HepG2 (cell line): ENCODE measurements around the gene CMTM4. TPM values are rescaled to one million over a fixed set of nuclear protein-coding genes. Genes with fewer than 3 reads are reported as not detected.

Experiments
- ATAC-seq: fragments of 200-7000 bp; cut with Tn5 transposase; 3 replicates; pipeline ENCODE4 v1.9.1; 2020; ENCODE audit warnings: mild to moderate bottlenecking, moderate library complexity
- BruUV-seq: library from RNA; stranded (reverse); fragments of 400-500 nt; replicated peaks from 2 replicates; lab custom pipeline; 2021; lab: Mats Ljungman, UMichigan
- CTCF ChIA-PET: fragments of 300-600 bp; formaldehyde crosslinking; extraction: SDS; loops from one replicate; lab custom pipeline; 2021; ENCODE audit warnings: low total read pairs, inconsistent platforms, low intra/inter-chr PET ratio; lab: Yijun Ruan, JAX
- POLR2A ChIA-PET: fragments of 350-600 bp; sonication (Branson Sonifier 250); formaldehyde crosslinking; loops from one replicate; lab custom pipeline; 2020; ENCODE audit warnings: antibody characterized with exemption, inconsistent platforms; lab: Yijun Ruan, JAX
- DNase-seq: peaks from one replicate; pipeline ENCODE4 v3.0.0-alpha.2; 2015; ENCODE audit warnings: low spot score
- FAIRE-seq: peaks from 3 replicates; lab custom pipeline; 2011; peaks lifted over from hg19 to GRCh38; lab: Jason Lieb, UNC
- H2AFZ ChIP-seq: one replicate; pipeline ENCODE4 v1.6.1; 2011; ENCODE audit warnings: low read length, inconsistent platforms
- H3K27ac ChIP-seq: fragments of 300-600 bp; 3 replicates; pipeline ENCODE4 v1.8.0; 2011; ENCODE audit warnings: mixed run types, mild to moderate bottlenecking, mixed read lengths, low read length, inconsistent platforms; ENCODE audit not compliant: insufficient read depth; ENCODE audit errors: extremely low read length
- H3K27me3 ChIP-seq, 2 experiments: fragments of 200-600 bp in 1 of 2; 2 replicates in 1 of 2; 3 replicates in 1 of 2; pipeline versions ENCODE4 v1.6.0 to v1.8.0; 2011; ENCODE audit warnings: low read length in 2 of 2, mild to moderate bottlenecking in 2 of 2, moderate library complexity in 2 of 2, inconsistent platforms in 1 of 2; ENCODE audit not compliant: insufficient read depth in 2 of 2, control insufficient read depth in 1 of 2
- H3K36me3 ChIP-seq, 2 experiments: fragments of 200-600 bp in 1 of 2; replicated peaks in 1 of 2; 2 replicates in 1 of 2; 3 replicates in 1 of 2; pipeline versions ENCODE4 v1.5.1 to v1.8.0; 2011; ENCODE audit warnings: low read length in 2 of 2, inconsistent platforms in 1 of 2; ENCODE audit not compliant: insufficient read depth in 2 of 2, control insufficient read depth in 1 of 2
- H3K4me1 ChIP-seq: 2 replicates; pipeline ENCODE4 v1.5.1; 2012; ENCODE audit warnings: low read length, inconsistent platforms; ENCODE audit not compliant: insufficient read depth
- H3K4me2 ChIP-seq: 2 replicates; pipeline ENCODE4 v1.6.0; 2011; ENCODE audit warnings: low read depth, low read length, inconsistent platforms
- H3K4me3 ChIP-seq, 3 experiments: fragments of 200-600 bp in 1 of 3; sonication (generic), shearing (Covaris generic) in 1 of 3; replicated peaks in 1 of 3; 2 replicates each; pipeline ENCODE4 v1.5.1; 2011 to 2016; ENCODE audit warnings: low read length in 3 of 3, inconsistent platforms in 2 of 3, low read depth in 2 of 3, mild to moderate bottlenecking in 2 of 3, control low read depth in 1 of 3, mixed read lengths in 1 of 3; ENCODE audit not compliant: insufficient read depth in 1 of 3
- H3K79me2 ChIP-seq: one replicate; pipeline ENCODE4 v1.6.1; 2011; ENCODE audit warnings: low read length, inconsistent platforms; ENCODE audit not compliant: insufficient read depth
- H3K9ac ChIP-seq: 2 replicates; pipeline ENCODE4 v1.6.0; 2011; ENCODE audit warnings: mild to moderate bottlenecking, low read depth, low read length, inconsistent platforms; ENCODE audit not compliant: insufficient read depth
- H3K9me3 ChIP-seq: 2 replicates; pipeline ENCODE4 v1.5.1; 2012; ENCODE audit warnings: mild to moderate bottlenecking, low read length
- H4K20me1 ChIP-seq: 2 replicates; pipeline ENCODE4 v1.6.0; 2011; ENCODE audit warnings: inconsistent platforms, mild to moderate bottlenecking, low read length, moderate library complexity; ENCODE audit not compliant: insufficient read depth
- ARID3A ChIP-seq: IDR thresholded peaks from 2 replicates; pipeline ENCODE4 v1.6.1; 2012; ENCODE audit warnings: low read depth, low read length, improper control_type of control experiment
- BORCS8-MEF2B ChIP-seq: sonication (generic); formaldehyde crosslinking; IDR thresholded peaks from 2 replicates; pipeline ENCODE4 v1.8.0; 2022; ENCODE audit warnings: mild to moderate bottlenecking, missing genetic modification reagents
- ELF3 ChIP-seq: IDR thresholded peaks from 2 replicates; pipeline ENCODE4 v1.6.1; 2016; ENCODE audit warnings: missing genetic modification reagents, missing compliant biosample characterization
- FOXA3 ChIP-seq: IDR thresholded peaks from 2 replicates; pipeline ENCODE4 v1.6.1; 2016; ENCODE audit warnings: missing genetic modification reagents, missing compliant biosample characterization
- FOXJ3 ChIP-seq: sonication (generic); formaldehyde crosslinking; IDR thresholded peaks from 2 replicates; pipeline ENCODE4 v1.4.0; 2020; ENCODE audit warnings: missing genetic modification reagents, mild to moderate bottlenecking, borderline replicate concordance
- GATAD2A ChIP-seq: IDR thresholded peaks from 2 replicates; pipeline ENCODE4 v1.6.1; 2016
- HDAC1 ChIP-seq: sonication (generic); formaldehyde crosslinking; IDR thresholded peaks from 2 replicates; pipeline ENCODE4 v1.5.1; 2020; ENCODE audit warnings: mild to moderate bottlenecking, missing genetic modification reagents
- HMG20A ChIP-seq: IDR thresholded peaks from 2 replicates; pipeline ENCODE4 v1.6.1; 2016; ENCODE audit warnings: borderline replicate concordance
- KLF15 ChIP-seq: sonication (generic); formaldehyde crosslinking; IDR thresholded peaks from 2 replicates; pipeline ENCODE4 v1.8.1; 2023; ENCODE audit warnings: borderline replicate concordance, mild to moderate bottlenecking, inconsistent platforms, missing genetic modification reagents, mixed read lengths
- MAFF ChIP-seq: IDR thresholded peaks from 2 replicates; pipeline ENCODE4 v1.6.1; 2011; ENCODE audit warnings: low read depth, low read length, improper control_type of control experiment
- NCOA2 ChIP-seq: sonication (generic); formaldehyde crosslinking; IDR thresholded peaks from 2 replicates; pipeline ENCODE4 v1.8.0; 2022; ENCODE audit warnings: inconsistent platforms
- NR2F6 ChIP-seq, 2 experiments: IDR thresholded peaks; 2 replicates each; pipeline ENCODE4 v1.6.1; 2016; ENCODE audit warnings: antibody characterized with exemption in 1 of 2, mild to moderate bottlenecking in 1 of 2
- PPARG ChIP-seq: conservative IDR thresholded peaks from 2 replicates; pipeline ENCODE4 v1.6.1; 2016; ENCODE audit warnings: missing biosample characterization, missing genetic modification reagents
- REPIN1 ChIP-seq: sonication (generic); formaldehyde crosslinking; IDR thresholded peaks from 2 replicates; pipeline ENCODE4 v1.8.0; 2022; ENCODE audit warnings: missing genetic modification reagents, low read depth, mild to moderate bottlenecking, borderline replicate concordance
- SAP130 ChIP-seq: IDR thresholded peaks from 2 replicates; pipeline ENCODE4 v1.6.1; 2016; ENCODE audit warnings: low read depth
- ZNF773 ChIP-seq: sonication (generic); formaldehyde crosslinking; IDR thresholded peaks from 2 replicates; pipeline ENCODE4 v1.4.0; 2020; ENCODE audit warnings: missing genetic modification reagents, borderline replicate concordance
- ZNF800 ChIP-seq: sonication (generic); formaldehyde crosslinking; IDR thresholded peaks from 2 replicates; pipeline ENCODE4 v1.4.0; 2020; ENCODE audit warnings: missing genetic modification reagents
- WGBS: methylation state at CpG from one replicate; pipeline ENCODE4 v1.1.6; 2017; ENCODE audit warnings: low lambda C conversion rate; 5-methylcytosine and 5-hydroxymethylcytosine counted together
- in situ Hi-C: cut with HindIII; loops from 2 replicates; pipeline ENCODE4 v1.10.0; 2017; ENCODE audit warnings: low pct_unique_long_range_greater_than_20kb; ENCODE audit not compliant: extremely low pct_ligation_motif_present
- intact Hi-C: fragments of 100-400 bp; cut with micrococcal nuclease; formaldehyde crosslinking; loops from one replicate; pipeline ENCODE4 v1.10.0; 2022; ENCODE audit not compliant: unreplicated experiment
- polyA plus RNA-seq, 8 experiments: library from polyadenylated mRNA; depleted of rRNA in 3 of 8; stranded (reverse) in 7 of 8; unstranded in 1 of 8; fragments of >200 nt; fragmentation: Illumina TruSeq in 4 of 8; extraction: Trizol in 4 of 8; gene quantifications; 2 replicates each; pipeline versions ENCODE4 v1.2.1 to v1.2.3, GENCODE V29; 2011 to 2016; ENCODE audit warnings: low read depth in 4 of 8, missing spikeins in 1 of 8, mixed read lengths in 1 of 8; ENCODE audit not compliant: insufficient read depth in 1 of 8
- total RNA-seq, 5 experiments: library from RNA; depleted of rRNA; stranded (reverse); fragments of >200 nt; fragmentation: Illumina TruSeq; extraction: Trizol; gene quantifications; 2 replicates each; pipeline ENCODE4 v1.2.3, GENCODE V29; 2016; ENCODE audit warnings: low read depth in 1 of 5
- TF ChIP-seq, protein P1 (sequence below): IDR thresholded peaks from 2 replicates; pipeline ENCODE4 v1.4.0; 2020; ENCODE audit warnings: mild to moderate bottlenecking, missing genetic modification reagents

Gene CMTM4
- total and polyA plus RNA-seq, 2 of the 13 experiments (the other 11 are each of a cell fraction or from before 2014, with no cell fraction given), result 32.0 to 36.3 TPM

DNA sequence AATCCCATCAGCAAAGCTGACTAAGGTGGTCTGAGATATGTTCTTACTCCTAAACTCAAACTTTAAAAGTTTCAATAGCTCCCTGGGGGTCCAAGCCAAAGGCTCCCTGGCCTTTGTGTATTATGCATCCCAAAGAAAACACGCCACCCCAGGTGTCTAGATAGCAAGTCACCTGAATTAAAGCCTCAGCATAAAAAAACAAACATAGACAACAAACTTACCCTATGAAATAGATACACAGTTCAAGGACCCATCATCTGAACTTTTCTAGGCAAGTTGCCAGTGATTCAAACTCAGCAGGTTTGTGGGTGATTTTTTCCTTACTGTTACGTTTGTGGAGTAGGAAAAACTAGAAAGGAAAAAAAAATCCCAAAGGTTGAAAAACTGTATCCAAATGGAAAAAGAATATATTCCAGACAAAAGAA lies 79.5 kb downstream of the CMTM4 start:
- Histone ChIP-seq H3K27ac (peak overlapping the region; percentile 39), H3K9me3 (no peaks in the 10 kb centered on the region), H3K79me2 (no peaks in the 10 kb centered on the region), H3K36me3 (peaks cover 7 to 31% of the 10 kb centered on the region in 2 experiments), H3K4me3 (no peak overlapping the region), H3K9ac (no peak overlapping the region), H2AFZ (no peak overlapping the region), H3K4me1 (peaks cover 36% of the 10 kb centered on the region), H3K27me3 (no peaks in the 10 kb centered on the region), H3K4me2 (no peak overlapping the region), H4K20me1 (no peaks in the 10 kb centered on the region)
- in situ Hi-C loops (no loop called here), intact Hi-C loops (no loop called here)
- DNase-seq, result peak; percentile 61
- peak; percentile 46 for ATAC-seq
- FAIRE-seq, result peak; percentile 4
- ChIA-PET CTCF (no interaction called here), POLR2A (interaction anchor here (1.7 kb wide), 1 partner anchor 9 kb away, joined by 4 read pairs; no protein-coding TSS in a partner anchor)
- 49% methylated on average over 2 of the region's 2 CpGs for WGBS
- no TSS peak for BruUV-seq
- TF ChIP-seq KLF15 (no peak), ELF3 (CRISPR knock-in tag) (no peak), PPARG (CRISPR knock-in tag) (peak; percentile 79), FOXJ3 (peak; percentile 50; the same call in 1 of the 2 replicates), BORCS8-MEF2B (CRISPR knock-in tag) (no peak), HMG20A (peak; percentile 16; the same call in 1 of the 2 replicates), MAFF (peak; percentile 24; the same call in 1 of the 2 replicates), GATAD2A (peak; percentile 61), HDAC1 (CRISPR knock-in tag) (peak; percentile 43; the same call in 1 of the 2 replicates), NCOA2 (peak; percentile 19; the same call in 1 of the 2 replicates), ZNF773 (CRISPR knock-in tag) (no peak), SAP130 (CRISPR knock-in tag) (peak; percentile 29; the same call in 1 of the 2 replicates), FOXA3 (0 out of 2 replicates have a peak, but pooled peaks have one; percentile 22), NR2F6 (IDR thresholded peaks at IDR 0.05) (no peak), NR2F6 (CRISPR knock-in tag; IDR thresholded peaks at IDR 0.05) (0 out of 2 replicates have a peak, but pooled peaks have one; percentile 11), REPIN1 (CRISPR knock-in tag) (peak; percentile 73; the same call in 1 of the 2 replicates), ARID3A (peak; percentile 71; the same call in 1 of the 2 replicates), ZNF800 (CRISPR knock-in tag) (peak; percentile 9; the same call in 1 of the 2 replicates)
- TF ChIP-seq, protein P1, sequence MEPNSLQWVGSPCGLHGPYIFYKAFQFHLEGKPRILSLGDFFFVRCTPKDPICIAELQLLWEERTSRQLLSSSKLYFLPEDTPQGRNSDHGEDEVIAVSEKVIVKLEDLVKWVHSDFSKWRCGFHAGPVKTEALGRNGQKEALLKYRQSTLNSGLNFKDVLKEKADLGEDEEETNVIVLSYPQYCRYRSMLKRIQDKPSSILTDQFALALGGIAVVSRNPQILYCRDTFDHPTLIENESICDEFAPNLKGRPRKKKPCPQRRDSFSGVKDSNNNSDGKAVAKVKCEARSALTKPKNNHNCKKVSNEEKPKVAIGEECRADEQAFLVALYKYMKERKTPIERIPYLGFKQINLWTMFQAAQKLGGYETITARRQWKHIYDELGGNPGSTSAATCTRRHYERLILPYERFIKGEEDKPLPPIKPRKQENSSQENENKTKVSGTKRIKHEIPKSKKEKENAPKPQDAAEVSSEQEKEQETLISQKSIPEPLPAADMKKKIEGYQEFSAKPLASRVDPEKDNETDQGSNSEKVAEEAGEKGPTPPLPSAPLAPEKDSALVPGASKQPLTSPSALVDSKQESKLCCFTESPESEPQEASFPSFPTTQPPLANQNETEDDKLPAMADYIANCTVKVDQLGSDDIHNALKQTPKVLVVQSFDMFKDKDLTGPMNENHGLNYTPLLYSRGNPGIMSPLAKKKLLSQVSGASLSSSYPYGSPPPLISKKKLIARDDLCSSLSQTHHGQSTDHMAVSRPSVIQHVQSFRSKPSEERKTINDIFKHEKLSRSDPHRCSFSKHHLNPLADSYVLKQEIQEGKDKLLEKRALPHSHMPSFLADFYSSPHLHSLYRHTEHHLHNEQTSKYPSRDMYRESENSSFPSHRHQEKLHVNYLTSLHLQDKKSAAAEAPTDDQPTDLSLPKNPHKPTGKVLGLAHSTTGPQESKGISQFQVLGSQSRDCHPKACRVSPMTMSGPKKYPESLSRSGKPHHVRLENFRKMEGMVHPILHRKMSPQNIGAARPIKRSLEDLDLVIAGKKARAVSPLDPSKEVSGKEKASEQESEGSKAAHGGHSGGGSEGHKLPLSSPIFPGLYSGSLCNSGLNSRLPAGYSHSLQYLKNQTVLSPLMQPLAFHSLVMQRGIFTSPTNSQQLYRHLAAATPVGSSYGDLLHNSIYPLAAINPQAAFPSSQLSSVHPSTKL, result 0 out of 2 replicates have a peak, but pooled peaks have one; percentile 32
